ENCODE data around the gene SEC63. TPM values are rescaled to one million over a fixed set of nuclear protein-coding genes. Genes with fewer than 3 reads are reported as not detected.

SEC63 gene, protein sequence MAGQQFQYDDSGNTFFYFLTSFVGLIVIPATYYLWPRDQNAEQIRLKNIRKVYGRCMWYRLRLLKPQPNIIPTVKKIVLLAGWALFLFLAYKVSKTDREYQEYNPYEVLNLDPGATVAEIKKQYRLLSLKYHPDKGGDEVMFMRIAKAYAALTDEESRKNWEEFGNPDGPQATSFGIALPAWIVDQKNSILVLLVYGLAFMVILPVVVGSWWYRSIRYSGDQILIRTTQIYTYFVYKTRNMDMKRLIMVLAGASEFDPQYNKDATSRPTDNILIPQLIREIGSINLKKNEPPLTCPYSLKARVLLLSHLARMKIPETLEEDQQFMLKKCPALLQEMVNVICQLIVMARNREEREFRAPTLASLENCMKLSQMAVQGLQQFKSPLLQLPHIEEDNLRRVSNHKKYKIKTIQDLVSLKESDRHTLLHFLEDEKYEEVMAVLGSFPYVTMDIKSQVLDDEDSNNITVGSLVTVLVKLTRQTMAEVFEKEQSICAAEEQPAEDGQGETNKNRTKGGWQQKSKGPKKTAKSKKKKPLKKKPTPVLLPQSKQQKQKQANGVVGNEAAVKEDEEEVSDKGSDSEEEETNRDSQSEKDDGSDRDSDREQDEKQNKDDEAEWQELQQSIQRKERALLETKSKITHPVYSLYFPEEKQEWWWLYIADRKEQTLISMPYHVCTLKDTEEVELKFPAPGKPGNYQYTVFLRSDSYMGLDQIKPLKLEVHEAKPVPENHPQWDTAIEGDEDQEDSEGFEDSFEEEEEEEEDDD
- total RNA-seq (2022; extraction: Qiagen RNA extraction; ENCODE audit: low read depth): 19.4 to 24.7 TPM (median 20.5 TPM) in 5 replicates

DNA sequence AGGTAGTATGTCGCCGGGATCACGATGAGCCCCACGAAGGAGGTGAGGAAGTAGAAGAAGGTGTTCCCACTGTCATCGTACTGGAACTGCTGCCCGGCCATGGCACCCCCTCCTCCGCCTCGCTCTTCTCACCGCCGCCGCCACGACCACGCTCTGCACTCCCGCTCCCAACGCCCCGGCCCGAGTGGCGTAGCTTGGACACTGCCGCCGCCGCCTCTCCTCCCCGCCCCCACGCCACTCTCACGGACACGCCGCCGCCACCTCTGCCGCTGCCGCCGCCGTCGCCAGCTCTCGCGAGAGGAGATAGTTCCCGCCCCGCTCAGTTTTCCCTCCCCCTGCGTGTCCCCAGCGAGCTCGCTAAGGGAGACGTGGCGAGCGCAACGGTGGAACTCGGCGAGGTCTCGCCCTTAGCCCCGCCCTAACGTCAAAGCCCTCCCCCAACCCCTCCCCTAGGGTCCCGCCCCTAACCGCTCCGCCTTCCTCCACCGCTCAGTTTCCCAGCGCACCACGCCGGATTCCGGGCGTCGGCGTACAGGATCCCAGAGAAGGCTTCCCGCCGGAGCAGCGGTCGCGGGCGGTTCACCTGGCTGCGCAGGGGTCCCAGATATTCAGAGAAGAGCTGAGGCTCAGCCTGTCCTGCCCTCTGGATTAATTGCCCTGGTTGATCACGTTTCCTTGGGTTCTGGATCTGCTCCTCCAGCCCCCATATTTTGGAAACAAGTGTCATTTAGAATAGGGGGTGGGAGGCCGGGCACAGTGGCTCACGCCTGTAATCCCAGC, at the start of gene SEC63:
SEC63 (minus strand) TSS at position 300 of the 780 bp plus-strand sequence; CDS start at position 101, 199 bp downstream.

Other genes with a start within 250 kb of the SEC63 start
- not detected in 5 replicates for gene SCML4, start 133.9 kb downstream of the SEC63 start, total RNA-seq (2022; extraction: Qiagen RNA extraction; ENCODE audit: low read depth)
- 10.0 to 28.7 TPM (median 21.3 TPM) in 5 replicates for gene OSTM1, start 116.5 kb upstream of the SEC63 start, total RNA-seq (2022; extraction: Qiagen RNA extraction; ENCODE audit: low read depth)
- gene NR2E1, start 207.8 kb upstream of the SEC63 start, total RNA-seq (2022; extraction: Qiagen RNA extraction; ENCODE audit: low read depth): 0.03 TPM in 1 of 5 replicates, not detected in the others

Data from A549 treated with RU486 at 1 μM for 4 hours (cell line).